ENCODE measurements around the gene CXCL14. TPM values are rescaled to one million over a fixed set of nuclear protein-coding genes. Genes with fewer than 3 reads are reported as not detected.
A peak's percentile ranks its signal among the peaks of the same experiment; 100 is the strongest.

Gene CXCL14
- total and polyA plus RNA-seq, 2 of the 13 experiments (the other 11 are each of a cell fraction or from before 2014, with no cell fraction given): not detected

DNA sequence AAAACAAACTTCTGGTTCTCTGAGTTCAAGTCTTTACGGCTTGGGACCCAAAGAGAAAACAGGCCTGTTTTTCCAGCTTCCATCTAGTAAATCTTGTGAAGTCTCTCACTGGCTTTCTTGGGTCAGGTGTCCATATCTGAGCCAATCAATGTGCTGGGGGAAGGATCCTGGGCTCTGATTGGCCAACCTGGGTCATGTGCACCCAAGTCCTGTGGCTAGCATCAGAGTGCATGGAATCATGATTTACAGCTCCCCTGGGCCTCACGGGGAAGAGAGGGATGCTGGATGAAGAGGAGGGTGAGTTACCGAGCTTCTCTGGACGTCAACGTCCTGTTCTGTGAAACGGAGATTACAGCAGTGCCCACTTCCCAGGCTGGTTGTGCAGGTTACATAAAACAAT, 19.4 kb downstream of the CXCL14 start (continued):
- TF ChIP-seq NFYB (CRISPR knock-in tag; IDR thresholded peaks at IDR 0.05) (peak; percentile 69), RELA (CRISPR knock-in tag; IDR thresholded peaks at IDR 0.05) (no peak)

DNA sequence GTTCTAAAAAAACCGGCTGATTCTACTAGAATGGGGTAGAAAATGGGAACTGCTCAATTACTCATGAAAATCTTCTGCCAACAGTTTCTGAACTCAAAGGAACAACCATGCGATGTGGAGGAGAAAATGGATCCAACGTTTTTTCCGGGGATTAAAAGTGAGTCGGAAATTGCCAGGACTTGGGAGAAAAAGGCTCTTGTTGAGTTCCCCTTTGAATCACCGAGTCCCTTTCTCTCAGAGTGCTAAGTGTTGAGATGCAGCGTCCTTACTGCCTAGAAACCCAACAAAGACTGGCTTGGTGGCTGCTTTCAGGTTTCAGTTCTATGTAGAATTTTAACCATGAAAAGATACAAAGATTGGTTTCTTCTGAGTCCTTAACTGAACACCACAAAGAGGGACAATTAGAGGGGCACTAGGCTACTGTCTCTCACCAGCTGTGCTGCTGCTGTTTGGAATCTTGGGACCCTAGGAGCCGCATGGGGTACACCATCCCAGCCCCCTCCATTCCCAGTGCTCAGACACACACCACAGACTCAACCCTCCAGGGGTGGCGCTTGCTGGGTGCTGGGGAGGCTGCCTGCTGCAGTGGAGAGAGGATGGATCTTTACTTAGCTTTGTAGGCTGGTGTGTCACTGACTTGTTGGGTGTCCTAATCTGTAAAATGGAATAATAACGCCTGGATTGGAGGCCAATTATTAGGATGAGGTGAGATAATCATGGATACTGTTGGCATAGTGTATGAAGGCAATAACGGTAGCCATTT, 21.5 kb downstream of the CXCL14 start:
- 29% methylated on average over 11 of the region's 11 CpGs for WGBS (ENCODE audit: low lambda C conversion rate)
- TF ChIP-seq, protein P1, sequence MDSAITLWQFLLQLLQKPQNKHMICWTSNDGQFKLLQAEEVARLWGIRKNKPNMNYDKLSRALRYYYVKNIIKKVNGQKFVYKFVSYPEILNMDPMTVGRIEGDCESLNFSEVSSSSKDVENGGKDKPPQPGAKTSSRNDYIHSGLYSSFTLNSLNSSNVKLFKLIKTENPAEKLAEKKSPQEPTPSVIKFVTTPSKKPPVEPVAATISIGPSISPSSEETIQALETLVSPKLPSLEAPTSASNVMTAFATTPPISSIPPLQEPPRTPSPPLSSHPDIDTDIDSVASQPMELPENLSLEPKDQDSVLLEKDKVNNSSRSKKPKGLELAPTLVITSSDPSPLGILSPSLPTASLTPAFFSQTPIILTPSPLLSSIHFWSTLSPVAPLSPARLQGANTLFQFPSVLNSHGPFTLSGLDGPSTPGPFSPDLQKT (CRISPR knock-in tag; IDR thresholded peaks at IDR 0.05; ENCODE audit: borderline replicate concordance): no peak
- TF ChIP-seq SALL1 (CRISPR knock-in tag; IDR thresholded peaks at IDR 0.05) (no peak), FOXA1 (IDR thresholded peaks at IDR 0.05) (no peak), FOXA1 (CRISPR knock-in tag; IDR thresholded peaks at IDR 0.05) (no peak), ZNF17 (CRISPR knock-in tag; IDR thresholded peaks at IDR 0.05) (no peak), HOXA7 (CRISPR knock-in tag; IDR thresholded peaks at IDR 0.05) (no peak)
- TF ChIP-seq, protein P2, sequence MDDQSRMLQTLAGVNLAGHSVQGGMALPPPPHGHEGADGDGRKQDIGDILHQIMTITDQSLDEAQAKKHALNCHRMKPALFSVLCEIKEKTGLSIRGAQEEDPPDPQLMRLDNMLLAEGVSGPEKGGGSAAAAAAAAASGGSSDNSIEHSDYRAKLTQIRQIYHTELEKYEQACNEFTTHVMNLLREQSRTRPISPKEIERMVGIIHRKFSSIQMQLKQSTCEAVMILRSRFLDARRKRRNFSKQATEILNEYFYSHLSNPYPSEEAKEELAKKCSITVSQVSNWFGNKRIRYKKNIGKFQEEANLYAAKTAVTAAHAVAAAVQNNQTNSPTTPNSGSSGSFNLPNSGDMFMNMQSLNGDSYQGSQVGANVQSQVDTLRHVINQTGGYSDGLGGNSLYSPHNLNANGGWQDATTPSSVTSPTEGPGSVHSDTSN (CRISPR knock-in tag; IDR thresholded peaks at IDR 0.05; ENCODE audit: borderline replicate concordance): no peak
- ChIA-PET CTCF (ENCODE audit: low intra/inter-chr PET ratio, low total read pairs) (no interaction called here), POLR2A (no interaction called here)
- intact Hi-C loops (cut with micrococcal nuclease; ENCODE audit: unreplicated experiment): no loop called here
- DNase-seq (ENCODE audit: low spot score): no peak
- in situ Hi-C loops (cut with HindIII; ENCODE audit: extremely low pct_ligation_motif_present, low pct_unique_long_range_greater_than_20kb): loop anchor here (25.0 kb wide), 1 partner anchor 555 kb away; no protein-coding TSS in a partner anchor
- no peak overlapping the region for H3K27ac ChIP-seq (ENCODE audit: extremely low read length, insufficient read depth, low read length)
- no TSS peak for BruUV-seq (replicated peaks)
- no peak overlapping the region for H2AFZ ChIP-seq (ENCODE audit: low read length)
- no peaks in the 10 kb centered on the region for H3K79me2 ChIP-seq (ENCODE audit: insufficient read depth, low read length)
- no peak for FAIRE-seq
- no peaks in the 10 kb centered on the region for H3K4me1 ChIP-seq (ENCODE audit: insufficient read depth, low read length)
- no peak for ATAC-seq
- 0 out of 5 replicates have a peak, but pooled peaks cover 0 to 1% of the 10 kb centered on the region in 2 experiments for H3K27me3 ChIP-seq (ENCODE audit: control insufficient read depth in 1 of 2, insufficient read depth in 2 of 2, low read length in 2 of 2)
- no peak overlapping the region for H3K9ac ChIP-seq (ENCODE audit: insufficient read depth, low read depth, low read length)
- no peak overlapping the region for H3K4me2 ChIP-seq (ENCODE audit: low read depth, low read length)
- H3K4me3 ChIP-seq (replicated peaks in 1 of 3; ENCODE audit: insufficient read depth in 1 of 3, low read depth in 2 of 3, low read length in 3 of 3): no peak overlapping the region
- H3K36me3 ChIP-seq (replicated peaks in 1 of 2; ENCODE audit: control insufficient read depth in 1 of 2, insufficient read depth in 2 of 2, low read length in 2 of 2): no peaks in the 10 kb centered on the region
- H3K9me3 ChIP-seq (ENCODE audit: low read length): no peaks in the 10 kb centered on the region
- H4K20me1 ChIP-seq (ENCODE audit: insufficient read depth, low read length): no peaks in the 10 kb centered on the region

Measured in HepG2 (cell line).